Keratinocyte (primary cell): ENCODE measurements around the gene ANKRD42. TPM values are rescaled to one million over a fixed set of nuclear protein-coding genes. Genes with fewer than 3 reads are reported as not detected.

ENCODE experiments used
- DNase-seq: peaks from one replicate; pipeline ENCODE4 v3.0.0-alpha.2; 2011; ENCODE audit warnings: low read depth, missing footprints, low spot score
- FAIRE-seq: peaks from 2 replicates; lab custom pipeline; 2011; peaks lifted over from hg19 to GRCh38; lab: Jason Lieb, UNC
- H2AFZ ChIP-seq: 2 replicates; pipeline ENCODE4 v1.6.0; 2012; ENCODE audit warnings: low read length, control low read depth, inconsistent platforms; ENCODE audit not compliant: control insufficient read depth
- H3K27ac ChIP-seq: 2 replicates; pipeline ENCODE4 v1.5.1; 2011; ENCODE audit warnings: low read length; ENCODE audit not compliant: control insufficient read depth, insufficient read depth
- H3K27me3 ChIP-seq: 3 replicates; pipeline ENCODE4 v1.6.0; 2011; ENCODE audit warnings: low read length; ENCODE audit not compliant: control insufficient read depth, insufficient read depth; ENCODE audit errors: extremely low read depth
- H3K36me3 ChIP-seq, 2 experiments: 2 replicates in 1 of 2; 3 replicates in 1 of 2; pipeline ENCODE4 v1.5.1; 2011; ENCODE audit warnings: low read length in 2 of 2, mild to moderate bottlenecking in 1 of 2; ENCODE audit not compliant: control insufficient read depth in 2 of 2, insufficient read depth in 2 of 2; ENCODE audit errors: extremely low read depth in 1 of 2
- H3K4me1 ChIP-seq: 3 replicates; pipeline ENCODE4 v1.5.1; 2011; ENCODE audit warnings: low read length; ENCODE audit not compliant: control insufficient read depth, insufficient read depth; ENCODE audit errors: extremely low read depth
- H3K4me2 ChIP-seq: 3 replicates; pipeline ENCODE4 v1.6.0; 2011; ENCODE audit warnings: low read depth, low read length; ENCODE audit not compliant: control insufficient read depth, insufficient read depth; ENCODE audit errors: extremely low read depth
- H3K4me3 ChIP-seq, 3 experiments: fragments of 200-600 bp in 1 of 3; sonication (generic) in 1 of 3; 2 replicates in 2 of 3; 3 replicates in 1 of 3; pipeline ENCODE4 v1.5.1; 2011 to 2016; ENCODE audit warnings: low read length in 3 of 3, mild to moderate bottlenecking in 3 of 3, control low read depth in 2 of 3, inconsistent platforms in 1 of 3, low read depth in 1 of 3, mixed read lengths in 1 of 3, mixed run types in 1 of 3, moderate library complexity in 1 of 3; ENCODE audit not compliant: control insufficient read depth in 2 of 3, insufficient read depth in 2 of 3; ENCODE audit errors: extremely low read depth in 1 of 3
- H3K79me2 ChIP-seq: 2 replicates; pipeline ENCODE4 v1.6.0; 2012; ENCODE audit warnings: low read length; ENCODE audit not compliant: control insufficient read depth, insufficient read depth
- H3K9ac ChIP-seq: 3 replicates; pipeline ENCODE4 v1.6.0; 2011; ENCODE audit warnings: low read length; ENCODE audit not compliant: control insufficient read depth, insufficient read depth; ENCODE audit errors: extremely low read depth
- H3K9me1 ChIP-seq: 3 replicates; pipeline ENCODE4 v1.6.0; 2011; ENCODE audit warnings: low read length; ENCODE audit not compliant: control insufficient read depth, insufficient read depth; ENCODE audit errors: extremely low read depth
- H3K9me3 ChIP-seq: 2 replicates; pipeline ENCODE4 v1.5.1; 2012; ENCODE audit warnings: low read depth, low read length; ENCODE audit not compliant: control insufficient read depth
- H4K20me1 ChIP-seq: 3 replicates; pipeline ENCODE4 v1.6.0; 2011; ENCODE audit warnings: low read length; ENCODE audit not compliant: control insufficient read depth, insufficient read depth; ENCODE audit errors: extremely low read depth
- EZH2 ChIP-seq: IDR thresholded peaks from one replicate; pipeline ENCODE4 v1.6.1; 2012; ENCODE audit warnings: inconsistent platforms, mild to moderate bottlenecking, low read length, moderate library complexity
- dilution Hi-C: fragments of 300-500 bp; cut with MboI; formaldehyde crosslinking; loops from one replicate; pipeline ENCODE4 v1.7.0; 2020; ENCODE audit warnings: low sequenced_read_pairs; ENCODE audit not compliant: extremely low pct_ligation_motif_present
- polyA plus RNA-seq, 5 experiments: library from polyadenylated mRNA; depleted of rRNA in 3 of 5; stranded (reverse) in 3 of 5; stranded (forward) in 1 of 5; unstranded in 1 of 5; fragments of >200 nt; gene quantifications; 1 replicate in 1 of 5; 2 replicates in 3 of 5; 3 replicates in 1 of 5; pipeline versions ENCODE4 v1.2.1 to v1.2.3, GENCODE V29; 2011 to 2012; ENCODE audit warnings: missing spikeins in 2 of 5, low read depth in 1 of 5, low replicate concordance in 1 of 5
- TF ChIP-seq, protein P1 (sequence below), 3 experiments: IDR thresholded peaks in 1 of 3; conservative IDR thresholded peaks in 1 of 3; optimal IDR thresholded peaks in 1 of 3; 2 replicates in 2 of 3; 3 replicates in 1 of 3; pipeline versions ENCODE3 to v1.5.1; 2011; ENCODE audit warnings: low read length in 3 of 3, mild to moderate bottlenecking in 3 of 3, moderate library complexity in 2 of 3, control low read depth in 1 of 3, inconsistent platforms in 1 of 3; ENCODE audit not compliant: insufficient read depth in 2 of 3; ENCODE audit errors: extremely low read depth in 1 of 3

Gene ANKRD42
- polyA plus RNA-seq, 1 donor (not counting 4 experiments of a cell fraction or from before 2014, with no cell fraction given) = 11.0 TPM

DNA sequence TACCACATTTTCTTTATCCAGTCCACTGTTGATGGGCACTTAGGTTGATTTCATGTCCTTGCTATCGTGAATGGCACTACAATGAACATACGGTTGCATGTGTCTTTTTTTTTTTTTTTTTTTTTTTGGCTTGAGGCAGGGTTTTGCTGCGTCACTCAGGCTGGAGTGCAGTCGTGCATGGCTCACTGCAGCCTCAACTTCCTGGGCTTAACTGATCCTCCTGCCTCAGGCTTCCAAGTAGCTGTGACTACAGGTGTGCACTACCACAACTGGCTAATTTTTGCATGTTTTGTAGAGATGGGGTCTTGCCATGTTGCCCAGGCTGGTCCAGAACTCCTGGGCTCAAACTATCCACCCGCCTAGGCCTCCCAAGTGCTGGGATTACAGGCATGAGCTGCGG is 94.1 kb downstream of the ANKRD42 start:
- H3K9ac ChIP-seq = no peak overlapping the region
- H3K9me1 ChIP-seq = no peaks in the 10 kb centered on the region
- dilution Hi-C loops = no loop called here
- no peaks in the 10 kb centered on the region for H3K9me3 ChIP-seq
- H3K27ac ChIP-seq = no peak overlapping the region
- H4K20me1 ChIP-seq = no peaks in the 10 kb centered on the region
- no peak overlapping the region for H2AFZ ChIP-seq
- TF ChIP-seq, protein P1, sequence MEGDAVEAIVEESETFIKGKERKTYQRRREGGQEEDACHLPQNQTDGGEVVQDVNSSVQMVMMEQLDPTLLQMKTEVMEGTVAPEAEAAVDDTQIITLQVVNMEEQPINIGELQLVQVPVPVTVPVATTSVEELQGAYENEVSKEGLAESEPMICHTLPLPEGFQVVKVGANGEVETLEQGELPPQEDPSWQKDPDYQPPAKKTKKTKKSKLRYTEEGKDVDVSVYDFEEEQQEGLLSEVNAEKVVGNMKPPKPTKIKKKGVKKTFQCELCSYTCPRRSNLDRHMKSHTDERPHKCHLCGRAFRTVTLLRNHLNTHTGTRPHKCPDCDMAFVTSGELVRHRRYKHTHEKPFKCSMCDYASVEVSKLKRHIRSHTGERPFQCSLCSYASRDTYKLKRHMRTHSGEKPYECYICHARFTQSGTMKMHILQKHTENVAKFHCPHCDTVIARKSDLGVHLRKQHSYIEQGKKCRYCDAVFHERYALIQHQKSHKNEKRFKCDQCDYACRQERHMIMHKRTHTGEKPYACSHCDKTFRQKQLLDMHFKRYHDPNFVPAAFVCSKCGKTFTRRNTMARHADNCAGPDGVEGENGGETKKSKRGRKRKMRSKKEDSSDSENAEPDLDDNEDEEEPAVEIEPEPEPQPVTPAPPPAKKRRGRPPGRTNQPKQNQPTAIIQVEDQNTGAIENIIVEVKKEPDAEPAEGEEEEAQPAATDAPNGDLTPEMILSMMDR (optimal IDR thresholded peaks at IDR 0.05 in 1 of 3, IDR thresholded peaks at IDR 0.05 in 1 of 3, conservative IDR thresholded peaks at IDR 0.05 in 1 of 3; ENCODE audit: extremely low read depth in 1 of 3, insufficient read depth in 2 of 3, low read length in 3 of 3) = no peak
- TF ChIP-seq EZH2 = no peak
- H3K4me1 ChIP-seq = peaks cover 12% of the 10 kb centered on the region
- no peak for FAIRE-seq
- peaks cover 23% of the 10 kb centered on the region for H3K79me2 ChIP-seq
- DNase-seq = no peak
- H3K4me3 ChIP-seq = no peak overlapping the region
- H3K4me2 ChIP-seq = no peak overlapping the region
- no peaks in the 10 kb centered on the region for H3K36me3 ChIP-seq
- H3K27me3 ChIP-seq = no peaks in the 10 kb centered on the region

DNA sequence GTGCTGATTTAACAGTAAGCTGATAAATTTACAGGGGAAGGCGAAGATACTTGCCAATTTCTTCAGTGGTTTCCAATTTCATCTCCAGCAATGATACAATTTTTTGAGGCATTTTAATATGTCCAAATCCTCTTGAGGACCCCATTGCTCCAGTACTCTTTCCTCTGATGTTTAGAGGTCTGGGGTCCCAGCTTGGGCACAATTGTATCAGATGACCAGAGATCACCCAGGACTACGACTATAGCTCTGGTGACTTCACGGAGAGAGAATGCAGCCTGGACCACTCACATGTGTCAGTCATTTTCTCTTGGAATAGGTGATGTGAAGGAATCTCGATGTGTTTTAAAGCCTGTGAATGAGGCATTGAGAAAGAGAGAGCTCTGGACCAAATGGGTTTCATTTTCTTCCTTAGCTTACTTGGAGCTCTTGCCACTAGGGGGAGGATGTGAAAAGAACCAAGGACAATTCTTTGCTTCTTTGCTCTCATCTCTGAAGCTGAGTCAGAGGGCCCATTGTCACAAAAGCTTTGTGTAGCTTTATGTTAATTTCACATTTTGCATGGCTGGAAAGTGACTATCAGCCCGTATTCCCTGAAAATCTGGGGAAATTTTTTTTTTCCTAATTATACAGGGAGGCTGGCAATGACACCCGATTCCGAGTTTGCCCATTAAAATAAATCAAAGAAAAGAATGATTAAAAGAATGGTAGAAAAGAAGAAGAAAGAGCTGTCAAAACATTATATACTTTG is 99.4 kb downstream of the ANKRD42 start:
- Histone ChIP-seq H3K4me3 (no peak overlapping the region), H3K27me3 (no peaks in the 10 kb centered on the region), H3K36me3 (no peaks in the 10 kb centered on the region), H3K27ac (no peak overlapping the region), H3K9ac (no peak overlapping the region), H3K4me2 (peak overlapping the region; percentile 72), H4K20me1 (no peaks in the 10 kb centered on the region), H3K79me2 (no peaks in the 10 kb centered on the region), H3K9me1 (no peaks in the 10 kb centered on the region), H2AFZ (peak overlapping the region; percentile 58), H3K4me1 (no peaks in the 10 kb centered on the region), H3K9me3 (no peaks in the 10 kb centered on the region)
- dilution Hi-C loops = no loop called here
- DNase-seq (peak; percentile 13), FAIRE-seq (peak; percentile 77)
- TF ChIP-seq EZH2 = no peak
- TF ChIP-seq, protein P1 (optimal IDR thresholded peaks at IDR 0.05 in 1 of 3, IDR thresholded peaks at IDR 0.05 in 1 of 3, conservative IDR thresholded peaks at IDR 0.05 in 1 of 3; ENCODE audit: extremely low read depth in 1 of 3, insufficient read depth in 2 of 3, low read length in 3 of 3) = peak; percentile 35 to 77 (median 73)
